Activated CD8-positive, alpha-beta memory T cell treated with anti-CD3 and anti-CD28 coated beads, Interleukin-2, amount 50 U/mL, for 24 hours (primary cell): ENCODE measurements around the gene BTBD16.

ENCODE experiments used
- DNase-seq: peaks from one replicate; pipeline ENCODE4 v3.0.0-alpha.2; 2020; ENCODE audit errors: extremely low read depth

The BTBD16 gene

DNA sequence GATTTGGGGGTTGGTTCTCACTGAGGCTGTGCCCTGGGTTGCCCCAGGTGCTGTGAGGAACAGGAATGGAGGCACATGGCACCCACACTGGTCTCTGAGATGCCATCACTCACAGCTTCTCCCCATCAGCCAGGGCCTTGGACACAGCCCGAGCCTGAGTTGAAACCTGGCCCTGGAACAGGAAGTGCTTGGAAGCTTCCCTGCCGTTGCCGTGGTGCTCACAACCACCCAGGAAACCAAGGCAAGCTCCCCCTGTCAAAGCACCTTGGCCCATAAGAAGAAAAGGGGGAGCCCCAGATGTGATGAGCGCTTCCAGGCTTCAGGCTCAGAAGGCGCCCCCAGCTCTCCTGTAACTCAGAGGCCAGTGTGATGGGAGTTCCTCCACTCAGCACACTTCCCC is at the start of gene BTBD16:
Gene BTBD16 (plus strand): TSS at position 221 of the 400 bp plus-strand sequence. CDS start 3,786 bp downstream, outside the sequence.
- DNase-seq, result no peak

GRCh38 chr10:122221958-122222357 is 49.1 kb upstream of the BTBD16 start:
- DNase-seq, result no peak

GRCh38 chr10:122222638-122223037 is 48.5 kb upstream of the BTBD16 start:
- no peak for DNase-seq

DNA sequence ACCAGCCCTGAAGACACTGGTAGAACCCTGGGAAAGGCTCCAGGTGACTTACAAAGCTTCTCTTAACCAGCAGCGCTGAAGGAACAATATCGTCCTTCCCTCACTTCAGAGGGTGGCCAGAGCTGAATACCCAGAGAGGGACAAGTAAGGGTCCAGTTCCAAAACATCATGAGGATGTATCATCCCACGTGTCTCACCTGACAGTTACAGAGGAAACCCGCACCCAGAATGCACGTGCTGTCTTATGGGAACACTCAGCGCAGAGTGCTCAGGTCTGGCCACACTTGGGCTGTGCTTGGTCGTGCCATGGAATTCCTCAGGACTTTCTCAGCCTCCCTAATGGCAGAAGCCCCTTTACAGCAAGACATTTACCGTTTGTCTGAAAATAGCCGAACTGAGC is 46.9 kb upstream of the BTBD16 start:
- DNase-seq, result no peak

DNA sequence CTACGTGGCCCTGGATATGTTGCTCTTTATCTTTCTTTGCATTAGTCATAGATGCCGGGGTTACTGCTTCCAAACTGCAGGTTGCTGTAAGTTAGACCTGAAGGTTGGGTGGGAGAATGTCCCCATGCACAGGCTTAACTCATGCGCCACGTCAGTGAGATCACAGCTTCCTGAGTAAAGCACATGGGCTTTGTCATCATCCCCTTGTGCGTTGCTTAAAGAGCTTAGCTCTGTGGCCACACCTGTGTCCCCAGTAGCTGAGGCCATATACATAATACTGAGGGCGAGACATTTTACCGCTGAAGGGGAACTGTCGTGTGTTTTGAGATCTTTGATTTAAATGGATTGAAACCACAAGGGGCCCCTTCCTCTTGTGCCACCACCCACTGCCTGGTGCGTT is 45.8 kb upstream of the BTBD16 start:
- DNase-seq, result no peak

GRCh38 chr10:122227754-122228153 is 43.3 kb upstream of the BTBD16 start:
- DNase-seq, result no peak

- DNase-seq, result no peak
Observed at GRCh38 chr10:122229666-122230065, 41.4 kb upstream of the BTBD16 start.

GRCh38 chr10:122230222-122230621 is 40.9 kb upstream of the BTBD16 start:
- no peak for DNase-seq

GRCh38 chr10:122232769-122233168 is 38.3 kb upstream of the BTBD16 start:
- DNase-seq, result no peak

DNA sequence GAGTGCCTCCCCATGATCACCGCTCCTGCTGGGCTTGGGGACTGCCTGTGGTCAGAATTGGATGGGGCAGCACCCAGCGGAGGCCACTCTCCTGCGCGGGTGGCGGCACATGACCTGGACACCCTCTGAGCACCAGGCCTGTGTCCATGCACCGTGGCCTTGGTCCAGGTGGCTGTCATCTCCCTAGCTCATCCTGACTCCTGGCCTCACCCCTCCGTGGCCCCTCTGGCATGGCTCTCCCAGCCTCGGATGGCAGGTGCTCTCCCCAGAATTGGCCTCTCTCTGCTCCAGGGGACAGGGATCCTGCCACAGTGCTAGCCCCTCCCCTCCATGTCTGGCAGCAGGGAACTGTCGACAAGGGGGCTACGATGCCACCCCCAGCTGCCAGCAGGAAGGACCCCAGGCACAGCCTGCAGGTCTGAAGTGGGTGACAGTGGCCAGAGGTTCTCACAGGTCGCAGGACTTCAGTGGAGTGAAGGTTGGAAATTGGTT is 37.2 kb upstream of the BTBD16 start:
- no peak for DNase-seq

DNA sequence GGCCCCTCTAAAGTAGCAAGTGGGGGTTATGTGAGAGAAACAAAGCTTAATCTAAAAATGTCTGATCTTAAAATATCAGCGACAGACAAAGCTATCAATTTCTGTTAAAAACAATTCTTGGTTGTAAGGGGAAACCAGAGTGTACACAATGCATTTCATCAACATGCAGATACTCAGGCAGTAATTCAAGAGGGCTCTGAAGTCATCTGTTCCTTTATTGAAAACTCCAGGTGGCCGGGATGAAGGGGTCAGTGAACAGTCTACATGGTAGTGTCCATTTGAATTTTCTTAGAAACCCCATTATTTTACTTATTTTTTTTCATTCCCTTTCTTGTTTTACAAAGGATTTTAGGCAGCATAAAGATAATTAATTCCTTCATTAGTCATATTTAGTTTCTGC is 36.7 kb upstream of the BTBD16 start:
- DNase-seq, result no peak

GRCh38 chr10:122236690-122237306 is 34.3 kb upstream of the BTBD16 start:
- no peak for DNase-seq

DNA sequence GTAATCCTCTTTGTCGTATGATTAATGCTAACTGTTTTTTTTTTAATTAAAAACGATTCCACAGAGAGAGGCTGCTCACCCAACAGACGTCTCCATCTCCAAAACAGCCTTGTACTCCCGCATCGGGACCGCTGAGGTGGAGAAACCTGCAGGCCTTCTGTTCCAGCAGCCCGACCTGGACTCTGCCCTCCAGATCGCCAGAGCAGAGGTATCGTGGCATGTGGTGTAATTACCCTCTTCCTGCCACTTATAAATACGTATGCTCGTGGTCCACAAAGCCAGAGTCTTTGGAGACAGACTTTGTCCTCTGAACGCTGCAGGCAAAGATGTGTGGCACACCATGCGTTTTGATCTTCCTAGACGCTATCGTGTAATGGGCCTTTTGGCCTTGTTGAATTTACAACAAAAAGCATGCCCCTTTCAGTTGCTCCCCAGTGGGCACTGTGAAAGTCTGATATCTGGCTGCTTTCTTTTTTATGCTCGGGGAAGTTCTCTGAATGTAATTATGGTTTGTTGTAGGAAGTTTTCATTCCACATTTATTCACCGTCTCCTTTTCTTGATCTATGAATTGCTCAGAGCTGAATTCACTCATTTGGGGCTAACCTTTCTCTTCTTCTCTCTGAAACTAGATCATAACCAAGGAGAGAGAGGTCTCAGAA is 33.6 kb upstream of the BTBD16 start:
- no peak for DNase-seq

GRCh38 chr10:122239578-122240257 is 31.4 kb upstream of the BTBD16 start:
- DNase-seq, result no peak

- DNase-seq, result no peak
Observed at GRCh38 chr10:122240401-122240800, 30.7 kb upstream of the BTBD16 start.

GRCh38 chr10:122241836-122242235 is 29.3 kb upstream of the BTBD16 start:
- no peak for DNase-seq

DNA sequence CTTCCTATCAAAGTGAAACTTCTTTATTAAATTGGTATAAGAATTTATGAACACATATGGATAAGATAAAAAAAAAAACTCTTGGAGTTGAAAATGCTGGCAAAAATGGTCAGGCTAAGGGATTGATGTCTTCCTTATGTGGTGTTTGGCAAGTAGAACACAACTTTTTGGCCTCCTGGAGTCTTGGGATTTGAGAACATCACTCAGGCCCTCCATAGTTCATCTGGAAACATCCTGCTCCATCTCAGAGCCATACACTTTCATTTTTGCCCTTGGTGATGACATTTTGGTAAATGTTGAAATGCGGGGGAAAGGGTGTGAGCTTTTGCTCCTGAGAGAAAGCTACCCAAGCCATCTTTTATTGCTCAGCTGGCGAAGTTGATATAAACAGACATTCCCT is 27.5 kb upstream of the BTBD16 start:
- no peak for DNase-seq

GRCh38 chr10:122244001-122244975 is 26.8 kb upstream of the BTBD16 start:
- DNase-seq, result no peak

- no peak for DNase-seq
Observed at GRCh38 chr10:122245136-122245535, 26.0 kb upstream of the BTBD16 start.

- DNase-seq, result no peak
Observed at GRCh38 chr10:122245897-122246296, 25.2 kb upstream of the BTBD16 start.

DNA sequence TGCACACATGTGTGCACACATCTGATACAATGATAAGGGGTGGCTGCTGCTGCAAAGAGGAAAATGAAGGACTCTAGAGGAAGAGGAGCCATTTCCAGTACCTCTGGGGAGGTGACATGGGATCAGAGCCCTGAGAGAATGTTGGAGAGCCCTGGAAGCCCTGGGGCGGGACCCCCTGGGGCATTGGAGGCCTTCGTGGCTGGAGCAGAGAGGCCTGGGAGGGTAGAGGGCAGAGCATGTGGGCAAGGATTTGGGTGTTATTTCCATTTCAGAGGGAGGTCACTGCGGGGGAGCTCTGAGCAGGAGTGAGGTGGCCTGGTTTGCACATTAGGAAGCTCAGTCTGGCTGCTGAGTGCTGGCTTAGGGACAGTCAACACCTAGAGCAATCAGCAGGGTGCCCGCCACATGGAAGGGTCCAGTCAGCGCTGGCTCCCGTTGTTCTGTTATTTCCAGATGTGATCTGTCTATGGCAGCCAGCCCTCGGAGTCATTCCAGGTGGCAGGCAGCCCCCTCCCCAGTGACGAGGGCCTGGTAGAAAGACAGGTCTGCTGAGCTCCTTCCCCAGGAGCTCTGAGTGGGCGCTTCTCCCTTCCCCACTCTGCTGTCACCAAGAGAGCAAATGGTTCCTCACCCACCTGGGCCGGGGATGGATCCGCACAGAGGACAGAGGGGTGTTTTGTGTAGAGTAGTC is 24.1 kb upstream of the BTBD16 start:
- no peak for DNase-seq
